HG03159 (cell line): Measurements from ENCODE around the gene MLST8.

Experiments
- ATAC-seq: cut with Tn5 transposase; IDR thresholded peaks from one replicate; pipeline ENCODE4 v1.9.1; 2021; ENCODE audit warnings: mild to moderate bottlenecking, moderate library complexity; ENCODE audit not compliant: unreplicated experiment

MLST8 gene

GRCh38 chr16:2173366-2173765 lies 31.9 kb upstream of the MLST8 start:
- no peak for ATAC-seq

GRCh38 chr16:2173916-2174315 lies 31.3 kb upstream of the MLST8 start:
- no peak for ATAC-seq

- no peak for ATAC-seq
Observed at GRCh38 chr16:2174396-2175131, 30.7 kb upstream of the MLST8 start.

- ATAC-seq, result no peak
Observed at GRCh38 chr16:2175454-2175853, 29.8 kb upstream of the MLST8 start.

GRCh38 chr16:2176047-2176446 lies 29.2 kb upstream of the MLST8 start:
- no peak for ATAC-seq

GRCh38 chr16:2177101-2177500 lies 28.2 kb upstream of the MLST8 start:
- no peak for ATAC-seq

GRCh38 chr16:2177561-2177960 lies 27.7 kb upstream of the MLST8 start:
- no peak for ATAC-seq

GRCh38 chr16:2178321-2179106 lies 26.7 kb upstream of the MLST8 start:
- no peak for ATAC-seq

- ATAC-seq, result no peak
Observed at GRCh38 chr16:2179107-2179501, 26.1 kb upstream of the MLST8 start.

- ATAC-seq, result no peak
Observed at GRCh38 chr16:2179576-2179975, 25.7 kb upstream of the MLST8 start.

GRCh38 chr16:2180461-2180860 lies 24.8 kb upstream of the MLST8 start:
- no peak for ATAC-seq

- no peak for ATAC-seq
Observed at GRCh38 chr16:2180962-2181923, 24.0 kb upstream of the MLST8 start.

GRCh38 chr16:2181952-2182351 lies 23.3 kb upstream of the MLST8 start:
- no peak for ATAC-seq

- ATAC-seq, result no peak
Observed at GRCh38 chr16:2183671-2184070, 21.6 kb upstream of the MLST8 start.

- ATAC-seq, result no peak
Observed at GRCh38 chr16:2184346-2184745, 20.9 kb upstream of the MLST8 start.

GRCh38 chr16:2184962-2185361 lies 20.3 kb upstream of the MLST8 start:
- no peak for ATAC-seq

GRCh38 chr16:2186064-2186463 lies 19.2 kb upstream of the MLST8 start:
- no peak for ATAC-seq

GRCh38 chr16:2186505-2186904 lies 18.7 kb upstream of the MLST8 start:
- no peak for ATAC-seq

GRCh38 chr16:2187212-2187611 lies 18.0 kb upstream of the MLST8 start:
- ATAC-seq, result no peak

- ATAC-seq, result no peak
Observed at GRCh38 chr16:2188395-2188794, 16.9 kb upstream of the MLST8 start.

- no peak for ATAC-seq
Observed at GRCh38 chr16:2189252-2189893, 15.9 kb upstream of the MLST8 start.
